Adrenal gland (tissue), 5 donors: ENCODE data around the gene FRY.
"Not testable (repeated sequence)": the region's sequence is repeated elsewhere in the genome, so short reads cannot be mapped to it uniquely, and the experiment has no call there.

Experiments used
- CTCF ChIP-seq, 6 experiments: fragments of 450-650 bp in 4 of 6; fragments of 200-600 bp in 2 of 6; sonication (generic) in 1 of 6; IDR thresholded peaks; 1 replicate in 5 of 6; 2 replicates in 1 of 6; pipeline versions ENCODE4 v1.5.1 to v1.8.0; 2016 to 2021; ENCODE audit warnings: antibody characterized with exemption in 6 of 6, mild to moderate bottlenecking in 2 of 6, moderate library complexity in 1 of 6
- POLR2A ChIP-seq, 2 donors: fragments of 450-650 bp; IDR thresholded peaks; one replicate each; pipeline ENCODE4 v1.6.1; 2017; ENCODE audit warnings: antibody characterized with exemption in 2 of 2, mild to moderate bottlenecking in 2 of 2, moderate library complexity in 1 of 2
- donor health status: DM: no; HTN: no; CAD: no.

GRCh38 chr13:32057325-32057724, 25.8 kb downstream of the FRY start:
- not testable (repeated sequence) for TF ChIP-seq CTCF, POLR2A (IDR thresholded peaks at IDR 0.05)
